Spleen (tissue), 11 donors: ENCODE data around the gene ITGB2. TPM values are rescaled to one million over a fixed set of nuclear protein-coding genes. Genes with fewer than 3 reads are reported as not detected.

Source experiments
- DNase-seq: peaks from one replicate; pipeline ENCODE4 v3.0.0-alpha.2; 2020
- H3K27ac ChIP-seq, 8 donors: fragments of 200-600 bp; sonication (generic) in 7 of 8; 1 replicate in 4 of 8; 2 replicates in 4 of 8; pipeline versions ENCODE4 v1.5.0 to v1.8.0; 2016 to 2021; ENCODE audit warnings: inconsistent platforms in 4 of 8, mild to moderate bottlenecking in 4 of 8, moderate library complexity in 1 of 8
- H3K27me3 ChIP-seq, 7 donors: fragments of 200-600 bp; sonication (generic) in 6 of 7; replicated peaks in 1 of 7; 1 replicate in 4 of 7; 2 replicates in 3 of 7; pipeline versions ENCODE4 v1.5.0 to v1.8.0; 2016 to 2021; ENCODE audit warnings: inconsistent platforms in 3 of 7, mild to moderate bottlenecking in 1 of 7
- H3K36me3 ChIP-seq, 6 donors: fragments of 200-600 bp; sonication (generic) in 5 of 6; 1 replicate in 4 of 6; 2 replicates in 2 of 6; pipeline versions ENCODE4 v1.5.0 to v1.8.0; 2016 to 2021; ENCODE audit warnings: inconsistent platforms in 2 of 6
- H3K4me1 ChIP-seq, 6 donors: fragments of 200-600 bp; sonication (generic) in 5 of 6; 1 replicate in 3 of 6; 2 replicates in 3 of 6; pipeline versions ENCODE4 v1.5.0 to v1.8.0; 2016 to 2021; ENCODE audit warnings: inconsistent platforms in 3 of 6
- H3K4me3 ChIP-seq, 8 donors: fragments of 200-600 bp; sonication (generic) in 7 of 8; 1 replicate in 4 of 8; 2 replicates in 4 of 8; pipeline versions ENCODE4 v1.5.0 to v1.8.0; 2016 to 2021; ENCODE audit warnings: inconsistent platforms in 4 of 8, mild to moderate bottlenecking in 4 of 8, moderate library complexity in 2 of 8
- H3K9me3 ChIP-seq, 8 donors: fragments of 200-600 bp; sonication (generic) in 7 of 8; 1 replicate in 4 of 8; 2 replicates in 4 of 8; pipeline versions ENCODE4 v1.5.0 to v1.8.0; 2016 to 2021; ENCODE audit warnings: inconsistent platforms in 4 of 8
- CTCF ChIP-seq, 11 experiments: fragments of 200-600 bp in 7 of 11; fragments of 450-650 bp in 4 of 11; sonication (generic) in 4 of 11; IDR thresholded peaks in 8 of 11; conservative IDR thresholded peaks in 3 of 11; 1 replicate in 7 of 11; 2 replicates in 4 of 11; pipeline versions ENCODE4 v1.4.0 to v1.8.0; 2016 to 2021; ENCODE audit warnings: antibody characterized with exemption in 11 of 11, inconsistent platforms in 4 of 11, mild to moderate bottlenecking in 1 of 11
- POLR2A ChIP-seq, 3 donors: fragments of 450-650 bp; IDR thresholded peaks; one replicate each; pipeline ENCODE4 v1.5.1; 2017; ENCODE audit warnings: antibody characterized with exemption in 3 of 3, mild to moderate bottlenecking in 1 of 3
- POLR2AphosphoS5 ChIP-seq, 3 donors: sonication (generic); formaldehyde crosslinking; IDR thresholded peaks; one replicate each; pipeline ENCODE4 v1.5.1; 2017; ENCODE audit warnings: antibody characterized with exemption in 3 of 3
- WGBS, 5 donors: extraction: QIAGEN DNeasy Blood & Tissue Kit in 3 of 5; methylation state at CpG; one replicate each; pipeline versions ENCODE4 v1.1.5 to v1.1.7; 2013 to 2018; 5-methylcytosine and 5-hydroxymethylcytosine counted together
- intact Hi-C: fragments of 100-400 bp; cut with DNase I; formaldehyde crosslinking; loops from one replicate; pipeline ENCODE4 v1.15.0; 2023; ENCODE audit warnings: low total_unique reads
- polyA plus RNA-seq, 3 donors: library from polyadenylated mRNA; stranded (reverse); fragments of 200-250 nt; gene quantifications; one replicate each; pipeline ENCODE4 v1.2.1, GENCODE V29; 2013
- total RNA-seq, 7 donors: library from RNA; depleted of rRNA in 3 of 7; stranded (reverse); fragments of >200 nt in 3 of 7; fragmentation: NEBNext Ultra II Directional in 4 of 7; extraction: Animal tissue kit (Norgen Biotek cat#: 25700) in 4 of 7; gene quantifications; one replicate each; pipeline versions ENCODE4 v1.1.0 to v1.2.1, GENCODE V29; 2016 to 2021
- donor health status: healthy with polysubstance abuse.
- donor health status: DM: no; HTN: no; CAD: no; lungs with moderate emphysema.
- donor health status: DM: no; HTN: no; CAD: no.
- donor health status: Bipolar disorder and iron deficiency.
- donor health status: healthy.
- donor health status: DM: no; HTN: no; CAD: no.
- donor health status: DM: yes; HTN: yes; CAD: no.

Gene ITGB2
- total and polyA plus RNA-seq, 10 donors: 92.1 to 754 (median 338) TPM

DNA sequence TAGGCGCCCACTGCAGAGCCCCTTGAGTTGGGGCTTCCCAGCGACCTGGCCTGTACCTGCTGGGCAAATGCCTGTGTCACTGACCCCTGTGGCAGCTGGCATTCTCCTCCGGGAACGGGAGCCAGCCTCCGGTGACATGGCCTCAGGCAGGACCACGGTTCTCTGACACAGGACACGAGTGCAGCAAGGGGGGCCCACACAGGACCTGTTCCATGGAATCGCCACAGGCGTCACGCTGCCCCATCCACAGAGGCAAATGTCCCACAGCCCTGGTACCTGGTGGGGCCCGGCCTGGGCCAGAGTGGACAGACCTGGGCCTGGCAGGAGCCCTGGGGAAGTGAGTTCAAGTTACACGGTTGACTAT, 2.6 kb downstream of the ITGB2 start:
- no peaks in the 10 kb centered on the region for H3K9me3 ChIP-seq
- peak overlapping the region in 7 of 8 donors; percentile 5 to 93 (median 80) for H3K4me3 ChIP-seq
- peak; percentile 81 for DNase-seq
- peaks cover 48 to 98% (median 82%) of the 10 kb centered on the region in 6 donors for H3K4me1 ChIP-seq
- intact Hi-C loops: no loop called here
- peak overlapping the region in 6 of 8 donors; percentile 85 to 97 (median 94) for H3K27ac ChIP-seq
- no peak for TF ChIP-seq CTCF (IDR thresholded peaks at IDR 0.05 in 8 of 11, conservative IDR thresholded peaks at IDR 0.05 in 3 of 11)
- TF ChIP-seq POLR2A (IDR thresholded peaks at IDR 0.05): no peak
- no peak for TF ChIP-seq POLR2AphosphoS5 (IDR thresholded peaks at IDR 0.05)
- 79 to 91% (median 87%) methylated on average over 4 to 12 of the region's 12 CpGs for WGBS, 5 donors
- H3K36me3 ChIP-seq: peaks cover 0 to 25% (median 11%) of the 10 kb centered on the region in 6 donors
- H3K27me3 ChIP-seq: no peaks in the 10 kb centered on the region

DNA sequence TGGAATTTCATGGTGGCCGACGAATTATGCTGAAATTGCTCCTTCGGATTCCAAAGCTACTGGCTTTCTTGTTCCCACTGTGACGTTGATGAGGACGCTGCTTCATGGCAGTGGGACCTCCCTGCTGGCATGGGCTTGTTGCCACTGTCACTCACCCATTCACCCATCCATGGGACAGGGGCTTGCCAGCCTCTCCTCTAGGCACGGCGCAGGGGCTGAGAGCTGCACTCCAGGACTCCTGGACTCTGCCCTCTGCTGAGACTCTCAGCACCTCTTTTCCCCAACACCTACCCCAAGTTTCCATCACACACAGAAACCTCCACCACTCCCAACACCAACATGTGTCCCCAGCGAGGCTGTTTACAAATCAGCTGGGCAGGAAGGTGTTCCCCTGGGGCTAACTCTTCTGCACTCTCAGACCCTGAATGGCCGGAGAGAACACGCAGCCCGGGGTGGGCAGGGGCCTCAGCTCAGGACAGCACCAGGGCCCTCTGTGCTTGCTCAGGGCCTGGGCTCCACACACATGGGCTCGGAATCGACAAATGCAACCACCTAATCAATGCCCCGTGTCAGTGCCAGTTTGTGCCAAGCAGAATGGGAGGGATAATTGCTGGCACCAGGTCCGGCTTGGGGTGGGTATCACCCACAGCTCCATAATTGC, 3.1 kb downstream of the ITGB2 start:
- Histone ChIP-seq H3K36me3 (peaks cover 0 to 25% (median 11%) of the 10 kb centered on the region in 6 donors), H3K4me3 (peak overlapping the region in 6 of 8 donors; percentile 5 to 93 (median 74)), H3K9me3 (no peaks in the 10 kb centered on the region), H3K27ac (peak overlapping the region in 5 of 8 donors; percentile 91 to 97 (median 95)), H3K4me1 (peaks cover 50 to 97% (median 82%) of the 10 kb centered on the region in 6 donors), H3K27me3 (no peaks in the 10 kb centered on the region)
- TF ChIP-seq POLR2AphosphoS5 (IDR thresholded peaks at IDR 0.05) (peak in 1 of 3 donors; percentile 18), POLR2A (IDR thresholded peaks at IDR 0.05) (no peak)
- DNase-seq: no peak
- intact Hi-C loops: no loop called here
- WGBS, 5 donors: 79 to 88% (median 85%) methylated on average over 13 to 15 of the region's 15 CpGs

DNA sequence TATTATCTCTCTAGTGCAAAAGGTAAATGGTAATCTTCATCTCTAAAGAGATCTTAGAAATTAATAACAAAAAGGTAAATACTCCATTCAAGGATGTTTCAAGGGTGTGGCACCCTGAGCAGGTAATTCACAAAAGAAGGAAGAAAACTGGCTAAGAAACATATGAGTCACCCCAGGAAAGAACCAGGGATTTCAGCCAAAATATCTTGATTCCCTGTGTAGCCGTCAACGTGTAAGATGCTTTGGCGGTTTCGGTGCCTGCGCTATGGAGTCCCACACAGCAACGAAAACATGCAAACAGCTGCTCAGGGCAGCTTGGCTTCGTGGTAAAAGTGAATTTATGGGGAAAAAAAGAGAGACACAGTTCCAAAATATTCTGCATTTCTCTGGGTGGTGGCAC, 3.7 kb downstream of the ITGB2 start:
- intact Hi-C loops: no loop called here

DNA sequence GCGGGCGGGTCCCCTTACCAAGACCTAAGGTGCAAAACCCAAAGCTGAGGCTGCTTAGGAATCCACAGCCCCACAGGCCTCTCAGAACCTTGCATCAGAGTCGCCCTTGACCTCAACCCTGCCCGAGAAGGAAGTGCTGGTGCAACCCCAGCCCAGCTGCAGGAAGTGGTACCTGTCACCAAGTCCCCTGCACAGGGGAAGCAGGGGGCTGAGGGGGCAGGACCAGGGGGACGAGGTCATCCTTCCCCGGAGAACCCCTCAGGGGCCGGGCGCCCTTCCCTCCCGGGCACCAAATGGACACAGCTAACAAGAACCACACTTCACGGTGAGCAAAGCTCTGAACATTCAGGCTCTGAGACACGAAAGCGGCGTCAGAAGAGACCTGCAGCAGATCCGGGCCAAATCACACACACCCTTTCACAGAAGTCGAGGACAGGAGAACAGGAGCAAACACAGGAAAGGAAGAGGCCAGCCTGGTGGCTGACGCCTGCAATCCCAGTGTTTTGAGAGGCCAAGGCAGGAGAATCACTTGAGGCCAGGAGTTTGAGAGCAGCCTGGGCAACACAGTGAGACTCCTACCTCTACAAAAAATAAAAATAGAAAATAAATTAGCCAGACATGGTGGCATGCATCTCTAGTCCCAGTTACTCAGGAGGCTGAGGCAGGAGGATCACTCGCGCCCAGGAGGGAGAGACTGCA, 6.4 kb downstream of the ITGB2 start:
- Histone ChIP-seq H3K27me3 (no peaks in the 10 kb centered on the region), H3K4me3 (peak overlapping the region in 6 of 8 donors; percentile 0 to 56 (median 24)), H3K4me1 (peaks cover 76 to 99% (median 94%) of the 10 kb centered on the region in 6 donors), H3K36me3 (peaks cover 0 to 39% (median 16%) of the 10 kb centered on the region in 6 donors), H3K9me3 (no peaks in the 10 kb centered on the region), H3K27ac (peak overlapping the region; percentile 80 to 97 (median 92))
- TF ChIP-seq CTCF (IDR thresholded peaks at IDR 0.05 in 8 of 11, conservative IDR thresholded peaks at IDR 0.05 in 3 of 11) (peak in 4 of 11 experiments; percentile 10 to 36 (median 19)), POLR2AphosphoS5 (IDR thresholded peaks at IDR 0.05) (peak; percentile 82 to 91 (median 86)), POLR2A (IDR thresholded peaks at IDR 0.05) (no peak)
- intact Hi-C loops: no loop called here
- 19 to 34% (median 24%) methylated on average over 12 to 18 of the region's 18 CpGs for WGBS, 5 donors
- DNase-seq: peak; percentile 96

More for the DNA sequence above, 3.7 kb downstream of the ITGB2 start:
- DNase-seq: no peak
- no peaks in the 10 kb centered on the region for H3K9me3 ChIP-seq
- peaks cover 0 to 25% (median 11%) of the 10 kb centered on the region in 6 donors for H3K36me3 ChIP-seq
- no peak for TF ChIP-seq POLR2AphosphoS5 (IDR thresholded peaks at IDR 0.05)
- TF ChIP-seq CTCF (IDR thresholded peaks at IDR 0.05 in 8 of 11, conservative IDR thresholded peaks at IDR 0.05 in 3 of 11): no peak
- TF ChIP-seq POLR2A (IDR thresholded peaks at IDR 0.05): no peak
- peak overlapping the region in 1 of 8 donors; percentile 93 for H3K4me3 ChIP-seq
- WGBS, 5 donors: 65 to 74% (median 72%) methylated on average over 7 of the region's 7 CpGs
- H3K27me3 ChIP-seq: no peaks in the 10 kb centered on the region
- H3K27ac ChIP-seq: peak overlapping the region in 7 of 8 donors; percentile 9 to 97 (median 93)
- peaks cover 56 to 97% (median 82%) of the 10 kb centered on the region in 6 donors for H3K4me1 ChIP-seq
